ENCODE results near the gene AIDA. TPM values are rescaled to one million over a fixed set of nuclear protein-coding genes. Genes with fewer than 3 reads are reported as not detected.

The AIDA gene
- total and polyA plus RNA-seq, 2 donors (not counting 1 experiment from before 2014, with no cell fraction given), result 41.7 to 77.7 TPM

- Histone ChIP-seq H3K36me3 (replicated peaks in 1 of 2; ENCODE audit: control extremely low read depth in 1 of 2, control insufficient read depth in 1 of 2, extremely low read depth in 1 of 2, insufficient read depth in 2 of 2, low read length in 1 of 2) (peaks cover 0 to 12% of the 10 kb centered on the region in 2 experiments), H3K27me3 (replicated peaks in 1 of 4; ENCODE audit: control extremely low read depth in 1 of 4, control insufficient read depth in 3 of 4, insufficient read depth in 4 of 4, low read length in 3 of 4) (no peaks in the 10 kb centered on the region), H3K4me1 (ENCODE audit: control insufficient read depth in 2 of 2, insufficient read depth in 2 of 2, low read length in 2 of 2) (peaks cover 57 to 58% of the 10 kb centered on the region in 2 donors), H3K9me3 (ENCODE audit: control extremely low read depth in 1 of 3, control insufficient read depth in 2 of 3, insufficient read depth in 1 of 3, low read length in 2 of 3) (peaks cover 0 to 3% (median 0%) of the 10 kb centered on the region in 3 donors), H3K4me2 (replicated peaks; ENCODE audit: low read depth, low read length, poor library complexity, severe bottlenecking) (peak overlapping the region; percentile 50), H2AFZ (ENCODE audit: insufficient read depth, low read depth, low read length, poor library complexity, severe bottlenecking) (peak overlapping the region; percentile 49), H3K9ac (ENCODE audit: low read length) (peak overlapping the region; percentile 22), H4K20me1 (ENCODE audit: control insufficient read depth, insufficient read depth, low read length, poor library complexity, severe bottlenecking) (no peaks in the 10 kb centered on the region), H3K79me2 (ENCODE audit: control insufficient read depth, insufficient read depth, low read length) (peaks cover 15% of the 10 kb centered on the region), H3K27ac (ENCODE audit: low read length in 2 of 2) (peak overlapping the region; percentile 58 to 83), H3K4me3 (ENCODE audit: control extremely low read depth in 1 of 5, extremely low read depth in 1 of 5, insufficient read depth in 1 of 5, low read depth in 2 of 5, low read length in 4 of 5) (peak overlapping the region in 1 of 5 experiments; percentile 29)
- ChIA-PET CTCF (interaction anchor here (0.7 to 4.2 kb wide), 19 partner anchors 9 to 1940 kb away, joined by 3 to 31 read pairs (median 7); partner anchors contain the start of gene FAM177B), POLR2A (interaction anchor here (1.0 to 3.1 kb wide), 4 partner anchors 12 to 38 kb away, joined by 5 to 19 read pairs (median 6); partner anchors contain the start of genes AIDA and BROX)
- DNase-seq (peak; percentile 65), ATAC-seq (ENCODE audit: low read depth) (peak; percentile 86)
- H3K9me3 Mint-ChIP-seq (ENCODE audit: insufficient read depth), result no peaks in the 10 kb centered on the region
- WGBS (ENCODE audit: insufficient coverage), result no CpG with 5 or more reads among the region's 1 CpG
- H3K4me1 Mint-ChIP-seq, result peaks cover 59% of the 10 kb centered on the region
- peak overlapping the region; percentile 94 for H3K27ac Mint-ChIP-seq
- H3K27me3 Mint-ChIP-seq, result no peaks in the 10 kb centered on the region
- intact Hi-C loops (cut with micrococcal nuclease), result loop anchor here (2.0 to 5.0 kb wide), 2 partner anchors 22 to 37 kb away; no protein-coding TSS in a partner anchor
- TF ChIP-seq, protein P1, sequence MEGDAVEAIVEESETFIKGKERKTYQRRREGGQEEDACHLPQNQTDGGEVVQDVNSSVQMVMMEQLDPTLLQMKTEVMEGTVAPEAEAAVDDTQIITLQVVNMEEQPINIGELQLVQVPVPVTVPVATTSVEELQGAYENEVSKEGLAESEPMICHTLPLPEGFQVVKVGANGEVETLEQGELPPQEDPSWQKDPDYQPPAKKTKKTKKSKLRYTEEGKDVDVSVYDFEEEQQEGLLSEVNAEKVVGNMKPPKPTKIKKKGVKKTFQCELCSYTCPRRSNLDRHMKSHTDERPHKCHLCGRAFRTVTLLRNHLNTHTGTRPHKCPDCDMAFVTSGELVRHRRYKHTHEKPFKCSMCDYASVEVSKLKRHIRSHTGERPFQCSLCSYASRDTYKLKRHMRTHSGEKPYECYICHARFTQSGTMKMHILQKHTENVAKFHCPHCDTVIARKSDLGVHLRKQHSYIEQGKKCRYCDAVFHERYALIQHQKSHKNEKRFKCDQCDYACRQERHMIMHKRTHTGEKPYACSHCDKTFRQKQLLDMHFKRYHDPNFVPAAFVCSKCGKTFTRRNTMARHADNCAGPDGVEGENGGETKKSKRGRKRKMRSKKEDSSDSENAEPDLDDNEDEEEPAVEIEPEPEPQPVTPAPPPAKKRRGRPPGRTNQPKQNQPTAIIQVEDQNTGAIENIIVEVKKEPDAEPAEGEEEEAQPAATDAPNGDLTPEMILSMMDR (IDR thresholded peaks at IDR 0.05), result no peak
- no peak for TF ChIP-seq EZH2 (IDR thresholded peaks at IDR 0.05; ENCODE audit: borderline replicate concordance, insufficient read depth, low read depth, low read length, poor library complexity, severe bottlenecking)
- H3K4me3 Mint-ChIP-seq, result peak overlapping the region; percentile 54
Observed at GRCh38 chr1:222750651-222751050, 38.4 kb upstream of the AIDA start.

DNA sequence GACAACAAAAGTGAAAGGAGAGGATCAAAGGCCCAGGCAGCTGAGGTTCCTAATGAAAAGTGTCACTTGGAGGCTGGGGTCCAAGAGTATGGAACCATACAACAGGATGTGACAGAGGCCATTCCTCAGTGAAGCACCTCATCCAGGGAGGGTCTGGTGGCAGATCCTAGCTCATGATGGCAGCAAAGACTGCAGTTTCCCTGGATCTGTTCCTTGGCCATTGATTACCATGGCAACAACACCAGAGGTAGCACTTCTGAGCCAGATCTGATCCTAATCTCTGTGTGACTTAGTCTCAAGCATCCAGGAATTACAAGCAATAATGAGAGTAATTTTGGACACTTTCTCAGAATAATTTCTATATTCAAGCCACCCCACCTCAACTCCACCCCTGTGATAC, 37.6 kb upstream of the AIDA start:
- Histone ChIP-seq H3K36me3 (replicated peaks in 1 of 2; ENCODE audit: control extremely low read depth in 1 of 2, control insufficient read depth in 1 of 2, extremely low read depth in 1 of 2, insufficient read depth in 2 of 2, low read length in 1 of 2) (peaks cover 0 to 12% of the 10 kb centered on the region in 2 experiments), H3K4me2 (replicated peaks; ENCODE audit: low read depth, low read length, poor library complexity, severe bottlenecking) (peak overlapping the region; percentile 50), H2AFZ (ENCODE audit: insufficient read depth, low read depth, low read length, poor library complexity, severe bottlenecking) (no peak overlapping the region), H4K20me1 (ENCODE audit: control insufficient read depth, insufficient read depth, low read length, poor library complexity, severe bottlenecking) (no peaks in the 10 kb centered on the region), H3K4me1 (ENCODE audit: control insufficient read depth in 2 of 2, insufficient read depth in 2 of 2, low read length in 2 of 2) (peaks cover 52% of the 10 kb centered on the region in 2 donors), H3K9ac (ENCODE audit: low read length) (no peak overlapping the region), H3K4me3 (ENCODE audit: control extremely low read depth in 1 of 5, extremely low read depth in 1 of 5, insufficient read depth in 1 of 5, low read depth in 2 of 5, low read length in 4 of 5) (no peak overlapping the region), H3K9me3 (ENCODE audit: control extremely low read depth in 1 of 3, control insufficient read depth in 2 of 3, insufficient read depth in 1 of 3, low read length in 2 of 3) (peaks cover 0 to 3% (median 0%) of the 10 kb centered on the region in 3 donors), H3K27ac (ENCODE audit: low read length in 2 of 2) (peak overlapping the region; percentile 15 to 70), H3K79me2 (ENCODE audit: control insufficient read depth, insufficient read depth, low read length) (peaks cover 15% of the 10 kb centered on the region), H3K27me3 (replicated peaks in 1 of 4; ENCODE audit: control extremely low read depth in 1 of 4, control insufficient read depth in 3 of 4, insufficient read depth in 4 of 4, low read length in 3 of 4) (no peaks in the 10 kb centered on the region)
- no peak for ATAC-seq (ENCODE audit: low read depth)
- H3K4me1 Mint-ChIP-seq, result peaks cover 53% of the 10 kb centered on the region
- no peaks in the 10 kb centered on the region for H3K9me3 Mint-ChIP-seq (ENCODE audit: insufficient read depth)
- ChIA-PET POLR2A (interaction anchor here (0.6 to 3.1 kb wide), 4 partner anchors 17 to 63 kb away, joined by 3 to 19 read pairs (median 6); partner anchors contain the start of genes AIDA and BROX), CTCF (interaction anchor here (1.0 to 4.2 kb wide), 13 partner anchors 9 to 380 kb away, joined by 3 to 31 read pairs (median 11); partner anchors contain the start of gene FAM177B)
- peak overlapping the region; percentile 24 for H3K4me3 Mint-ChIP-seq
- H3K27ac Mint-ChIP-seq, result peak overlapping the region; percentile 75
- TF ChIP-seq, protein P1 (IDR thresholded peaks at IDR 0.05), result no peak
- no peak for TF ChIP-seq EZH2 (IDR thresholded peaks at IDR 0.05; ENCODE audit: borderline replicate concordance, insufficient read depth, low read depth, low read length, poor library complexity, severe bottlenecking)
- intact Hi-C loops (cut with micrococcal nuclease), result loop anchor here (2.0 to 5.0 kb wide), 2 partner anchors 23 to 37 kb away; no protein-coding TSS in a partner anchor
- no peak for DNase-seq
- no peaks in the 10 kb centered on the region for H3K27me3 Mint-ChIP-seq
